Kasumi-1 (cell line): Measurements from ENCODE around the gene LMAN2L.
A peak's percentile ranks its signal among the peaks of the same experiment; 100 is the strongest.

Experiments
- DNase-seq, 2 experiments: peaks; one replicate each; lab custom pipeline; 2025; lab: John Stamatoyannopoulos, UW

Gene LMAN2L

GRCh38 chr2:96760036-96760985, 20.4 kb upstream of the LMAN2L start, which contains the start of gene CNNM4:
CNNM4 (plus strand) TSS chr2:96760902; CDS start chr2:96761000, 98 bp downstream.
- DNase-seq, result peak; percentile 88 to 90

- no peak for DNase-seq
Observed at GRCh38 chr2:96759548-96759947, 19.7 kb upstream of the LMAN2L start.

- no peak for DNase-seq
Observed at GRCh38 chr2:96758987-96759386, 19.1 kb upstream of the LMAN2L start.

GRCh38 chr2:96757477-96757860, 17.6 kb upstream of the LMAN2L start:
- no peak for DNase-seq

- DNase-seq, result no peak
Observed at GRCh38 chr2:96756788-96757476, 17.1 kb upstream of the LMAN2L start.

- DNase-seq, result no peak
Observed at GRCh38 chr2:96754317-96754716, 14.5 kb upstream of the LMAN2L start.

- no peak for DNase-seq
Observed at GRCh38 chr2:96753661-96754282, 13.9 kb upstream of the LMAN2L start.

GRCh38 chr2:96751800-96752199, 11.9 kb upstream of the LMAN2L start:
- DNase-seq, result no peak

- DNase-seq, result no peak
Observed at GRCh38 chr2:96747061-96747617, 7.3 kb upstream of the LMAN2L start.

- DNase-seq, result no peak
Observed at GRCh38 chr2:96739076-96739632, 710 bp downstream of the LMAN2L start.

- DNase-seq, result no peak
Observed at GRCh38 chr2:96737831-96738230, 2.0 kb downstream of the LMAN2L start.

GRCh38 chr2:96737251-96737650, 2.6 kb downstream of the LMAN2L start:
- no peak for DNase-seq

GRCh38 chr2:96734880-96735583, 4.8 kb downstream of the LMAN2L start:
- DNase-seq, result no peak

GRCh38 chr2:96733931-96734330, 5.9 kb downstream of the LMAN2L start:
- DNase-seq, result no peak

GRCh38 chr2:96730212-96730611, 9.7 kb downstream of the LMAN2L start:
- no peak for DNase-seq

GRCh38 chr2:96729748-96730147, 10.1 kb downstream of the LMAN2L start:
- no peak for DNase-seq

GRCh38 chr2:96727431-96727830, 12.4 kb downstream of the LMAN2L start:
- DNase-seq, result no peak

- DNase-seq, result no peak
Observed at GRCh38 chr2:96726131-96726530, 13.7 kb downstream of the LMAN2L start.

- DNase-seq, result no peak
Observed at GRCh38 chr2:96716388-96716787, 23.5 kb downstream of the LMAN2L start.

- DNase-seq, result no peak
Observed at GRCh38 chr2:96715658-96716057, 24.2 kb downstream of the LMAN2L start.

GRCh38 chr2:96710985-96711384, 28.9 kb downstream of the LMAN2L start:
- no peak for DNase-seq
